Effector memory CD4-positive, alpha-beta T cell (primary cell): ENCODE results near the gene KCNA1.
"Not testable (repeated sequence)": the region's sequence is repeated elsewhere in the genome, so short reads cannot be mapped to it uniquely, and the experiment has no call there.

Source experiments
- DNase-seq, 3 donors: peaks; one replicate each; pipeline ENCODE4 v3.0.0-alpha.2; 2020
- H3K27ac ChIP-seq: 2 replicates; pipeline ENCODE4 v1.7.0; 2013; ENCODE audit warnings: mild to moderate bottlenecking, low read length, moderate library complexity; ENCODE audit not compliant: insufficient read depth, poor library complexity, severe bottlenecking
- H3K27me3 ChIP-seq: replicated peaks from 2 replicates; pipeline ENCODE4 v1.7.0; 2013; ENCODE audit warnings: mild to moderate bottlenecking, low read length; ENCODE audit not compliant: insufficient read depth, control insufficient read depth, poor library complexity, severe bottlenecking
- H3K36me3 ChIP-seq: 2 replicates; pipeline ENCODE4 v1.7.0; 2013; ENCODE audit warnings: mild to moderate bottlenecking, low read length, moderate library complexity; ENCODE audit not compliant: control insufficient read depth, insufficient read depth
- H3K4me1 ChIP-seq: 2 replicates; pipeline ENCODE4 v1.7.0; 2013; ENCODE audit warnings: low read length, mild to moderate bottlenecking; ENCODE audit not compliant: control insufficient read depth, insufficient read depth, poor library complexity, severe bottlenecking
- H3K4me3 ChIP-seq: 2 replicates; pipeline ENCODE4 v1.7.0; 2013; ENCODE audit warnings: low read length, low read depth, mild to moderate bottlenecking; ENCODE audit not compliant: insufficient read depth, poor library complexity, severe bottlenecking
- H3K9me3 ChIP-seq: 2 replicates; pipeline ENCODE4 v1.7.0; 2013; ENCODE audit warnings: mild to moderate bottlenecking, low read length, moderate library complexity; ENCODE audit not compliant: control insufficient read depth

The KCNA1 gene

DNA sequence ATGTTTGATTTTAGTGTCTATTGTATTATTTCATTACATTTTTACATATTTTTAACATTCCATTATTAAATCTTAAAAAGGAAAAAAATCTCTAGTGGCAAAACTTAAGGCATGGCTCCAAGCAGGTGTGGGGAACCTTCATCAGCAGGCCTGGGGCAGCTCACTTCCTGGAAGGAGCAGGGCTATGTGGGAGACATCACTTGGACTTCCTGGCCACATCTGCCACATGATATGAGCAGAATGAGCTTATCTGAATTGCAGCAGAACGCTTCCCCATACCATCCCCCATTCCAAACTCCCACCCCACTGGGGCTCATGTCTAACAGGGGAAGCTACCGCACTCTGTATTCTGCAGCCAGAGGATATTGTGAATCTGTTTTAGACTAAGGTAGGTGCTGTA lies 35.0 kb upstream of the KCNA1 start:
- H3K4me1 ChIP-seq = no peaks in the 10 kb centered on the region
- H3K27ac ChIP-seq = no peak overlapping the region
- no peaks in the 10 kb centered on the region for H3K27me3 ChIP-seq
- no peaks in the 10 kb centered on the region for H3K36me3 ChIP-seq
- H3K4me3 ChIP-seq = no peak overlapping the region
- DNase-seq = no peak
- H3K9me3 ChIP-seq = peaks cover 3% of the 10 kb centered on the region

DNA sequence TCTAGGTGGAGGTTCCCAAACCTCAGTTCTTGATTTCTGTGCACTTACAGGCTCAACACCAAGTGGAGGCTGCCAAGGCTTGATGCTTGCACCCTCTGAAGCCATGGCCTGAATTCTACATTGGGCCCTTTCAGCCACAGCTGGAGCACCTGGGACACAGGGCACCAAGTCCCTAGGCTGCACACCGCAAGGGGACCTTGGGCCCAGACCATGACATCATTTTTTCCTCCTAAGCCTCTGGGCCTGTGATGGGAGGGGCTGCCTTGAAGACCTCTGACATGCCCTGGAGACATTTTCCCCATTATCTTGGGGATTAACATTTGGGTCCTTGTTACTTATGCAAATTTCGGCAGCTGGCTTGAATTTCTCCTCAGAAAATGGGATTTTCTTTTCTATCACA lies 30.2 kb upstream of the KCNA1 start:
- not testable (repeated sequence) for H3K4me3 ChIP-seq, H3K27ac ChIP-seq, H3K27me3 ChIP-seq, H3K36me3 ChIP-seq, H3K4me1 ChIP-seq, DNase-seq, H3K9me3 ChIP-seq

DNA sequence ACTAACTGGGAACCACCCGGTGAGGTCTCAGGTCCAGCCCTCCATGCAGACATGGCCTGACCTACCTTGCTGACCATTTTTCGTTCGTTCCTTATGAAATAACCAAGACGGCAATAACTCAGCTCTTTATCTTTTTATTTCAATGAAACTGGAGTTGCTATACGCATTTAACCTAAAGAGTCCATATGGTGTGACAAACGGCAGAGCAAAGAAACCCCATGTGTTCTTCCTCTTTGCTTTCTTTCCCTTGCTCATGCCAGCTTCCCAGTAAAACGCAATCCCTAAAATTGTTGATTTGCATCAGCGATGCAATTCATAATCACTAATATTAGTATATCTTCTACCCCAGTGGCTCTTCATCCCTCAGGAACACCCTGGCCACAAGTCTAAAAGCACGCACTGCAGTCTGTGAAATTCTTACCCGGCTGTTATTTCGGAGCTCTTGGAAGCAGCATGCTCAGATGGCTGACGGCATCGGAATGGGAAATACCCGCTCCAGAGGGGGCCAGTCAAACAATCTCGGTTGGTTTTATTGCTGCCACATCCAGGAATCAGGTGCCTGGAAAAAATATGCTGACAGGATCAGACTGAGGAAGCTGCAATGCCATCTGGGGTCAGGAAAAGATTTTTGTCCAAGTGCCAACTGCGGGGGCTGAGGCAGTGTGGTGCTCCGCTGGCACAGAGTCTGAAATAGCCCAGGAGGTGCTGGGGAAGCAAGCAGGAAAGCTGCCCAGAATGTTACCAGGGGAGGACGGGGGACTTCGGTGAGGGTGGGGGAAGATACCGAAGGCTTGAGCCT lies 28.2 kb upstream of the KCNA1 start:
- no peaks in the 10 kb centered on the region for H3K4me1 ChIP-seq
- no peaks in the 10 kb centered on the region for H3K27me3 ChIP-seq
- H3K9me3 ChIP-seq = peaks cover 3% of the 10 kb centered on the region
- H3K27ac ChIP-seq = no peak overlapping the region
- H3K4me3 ChIP-seq = no peak overlapping the region
- DNase-seq = no peak
- no peaks in the 10 kb centered on the region for H3K36me3 ChIP-seq

DNA sequence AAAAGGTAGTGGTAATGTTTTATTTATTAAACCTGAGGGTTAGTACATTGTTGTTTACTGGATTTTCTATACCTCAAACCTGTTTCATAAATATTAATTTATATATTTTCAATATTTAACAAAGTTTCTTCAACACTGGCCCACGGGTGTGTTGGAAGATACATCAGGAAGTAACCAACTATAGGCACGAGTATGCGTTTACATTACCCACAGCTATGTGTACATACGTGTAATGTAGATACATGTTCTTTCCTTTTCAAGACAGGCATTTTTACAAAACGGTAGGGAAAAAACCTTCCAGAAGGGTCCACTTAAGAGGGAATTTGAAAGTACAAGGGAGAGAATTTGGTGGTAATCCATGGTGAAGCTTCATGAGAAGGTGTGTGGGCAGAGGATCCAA lies 17.8 kb upstream of the KCNA1 start:
- no peaks in the 10 kb centered on the region for H3K36me3 ChIP-seq
- no peaks in the 10 kb centered on the region for H3K9me3 ChIP-seq
- no peak overlapping the region for H3K27ac ChIP-seq
- no peak for DNase-seq
- H3K27me3 ChIP-seq = no peaks in the 10 kb centered on the region
- H3K4me3 ChIP-seq = no peak overlapping the region
- H3K4me1 ChIP-seq = no peaks in the 10 kb centered on the region

DNA sequence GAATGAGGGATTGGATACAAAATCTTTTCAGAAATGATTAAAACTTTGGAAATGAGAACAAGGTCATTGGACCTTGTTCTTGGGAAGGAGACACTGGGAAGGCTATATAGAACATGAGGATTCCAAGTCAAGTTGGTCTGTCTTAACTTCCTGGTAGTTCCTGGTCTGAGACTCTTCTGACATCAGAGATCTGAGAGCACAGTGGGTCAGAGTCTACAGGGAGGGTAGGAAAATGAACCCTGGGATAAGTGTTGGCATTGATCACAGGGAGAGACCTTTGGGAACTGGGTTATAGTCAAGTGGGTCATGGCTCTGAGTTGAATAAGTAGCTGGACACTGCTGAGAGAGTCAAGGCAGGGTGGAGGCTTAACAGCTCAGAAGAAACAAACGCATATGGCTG lies 17.3 kb upstream of the KCNA1 start:
- no peaks in the 10 kb centered on the region for H3K27me3 ChIP-seq
- no peak overlapping the region for H3K4me3 ChIP-seq
- H3K9me3 ChIP-seq = no peaks in the 10 kb centered on the region
- H3K27ac ChIP-seq = no peak overlapping the region
- no peaks in the 10 kb centered on the region for H3K4me1 ChIP-seq
- DNase-seq = no peak
- no peaks in the 10 kb centered on the region for H3K36me3 ChIP-seq

DNA sequence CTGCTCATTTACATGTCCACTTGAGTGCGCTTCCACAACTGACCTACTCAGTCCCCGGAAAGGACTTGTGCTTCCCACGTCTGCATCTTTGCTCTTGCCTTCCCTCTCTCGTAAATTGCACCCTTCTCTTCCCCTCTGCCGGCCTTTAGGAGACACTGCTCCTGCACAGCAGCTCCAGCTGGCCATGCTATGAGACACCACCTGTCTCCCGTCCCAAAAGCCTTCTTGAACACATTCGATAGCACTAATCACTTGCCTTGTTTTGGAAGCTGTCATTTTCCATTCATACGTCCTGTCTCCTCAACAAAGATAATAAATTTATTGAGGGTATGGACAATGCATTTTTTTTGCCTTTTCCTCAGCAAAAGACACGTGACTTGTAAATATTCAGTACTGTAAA lies 15.7 kb upstream of the KCNA1 start:
- Histone ChIP-seq H3K27ac (no peak overlapping the region), H3K36me3 (no peaks in the 10 kb centered on the region), H3K4me3 (no peak overlapping the region), H3K9me3 (no peaks in the 10 kb centered on the region), H3K27me3 (no peaks in the 10 kb centered on the region), H3K4me1 (no peaks in the 10 kb centered on the region)
- no peak for DNase-seq

DNA sequence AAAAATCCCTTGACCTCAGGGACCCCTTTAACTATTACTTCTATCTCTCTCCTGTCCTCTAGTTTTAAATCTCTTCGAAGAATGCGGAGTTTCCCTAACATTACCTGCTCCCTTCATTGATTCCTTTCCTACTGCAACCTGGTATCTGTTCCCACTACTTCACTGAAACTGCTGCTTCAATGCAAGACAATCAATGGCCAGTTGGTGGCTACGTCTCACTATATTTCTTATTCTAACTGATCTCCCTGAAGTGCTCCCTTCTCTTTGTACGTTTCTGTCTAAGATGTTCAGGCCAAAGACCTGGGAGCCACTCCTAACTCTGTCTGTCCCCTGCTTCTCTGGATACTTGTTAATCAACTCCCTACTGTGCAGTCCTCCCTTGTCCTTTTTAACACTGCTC lies 10.3 kb upstream of the KCNA1 start:
- Histone ChIP-seq H3K9me3 (no peaks in the 10 kb centered on the region), H3K27me3 (no peaks in the 10 kb centered on the region), H3K27ac (no peak overlapping the region), H3K36me3 (no peaks in the 10 kb centered on the region), H3K4me3 (no peak overlapping the region), H3K4me1 (no peaks in the 10 kb centered on the region)
- DNase-seq = no peak

DNA sequence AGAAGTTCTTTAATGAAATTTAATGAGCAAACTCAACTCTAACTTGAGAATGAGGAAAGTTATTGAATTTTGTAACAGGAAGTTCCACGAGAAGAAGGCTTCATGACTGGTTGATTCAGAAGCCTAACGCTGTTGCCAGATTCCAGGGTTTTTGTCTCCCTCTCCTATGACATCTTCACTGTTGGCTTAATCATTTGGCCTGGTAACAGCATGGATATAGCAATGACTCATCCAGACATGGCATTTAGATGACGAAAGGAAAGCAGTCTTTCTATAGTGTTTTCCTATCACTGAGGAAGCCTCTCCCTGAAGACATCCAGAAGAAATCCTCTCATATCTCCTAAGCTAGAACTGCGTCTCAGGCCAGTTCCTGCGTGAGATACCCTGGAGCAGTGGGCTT lies 9.4 kb upstream of the KCNA1 start:
- no peak overlapping the region for H3K4me3 ChIP-seq
- H3K36me3 ChIP-seq = no peaks in the 10 kb centered on the region

DNA sequence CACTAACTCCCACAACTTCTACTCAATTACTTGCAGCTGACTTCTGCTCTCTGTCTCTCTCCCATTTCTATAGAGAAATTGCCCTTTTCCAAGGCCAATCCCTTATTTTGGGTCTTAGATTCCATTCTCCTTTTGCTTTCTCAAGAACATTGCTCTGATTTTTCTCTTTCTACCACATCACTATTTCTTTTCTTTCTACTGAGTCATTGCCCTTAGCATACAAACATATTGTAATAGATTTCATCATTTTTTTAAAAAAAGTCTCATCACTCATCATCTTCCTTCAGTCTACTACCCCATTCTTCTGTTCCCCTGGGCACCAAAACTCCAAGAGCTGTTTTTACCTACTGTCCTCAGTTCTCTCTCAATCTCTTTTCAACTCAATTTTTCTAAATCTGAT lies 4.4 kb upstream of the KCNA1 start:
- no peaks in the 10 kb centered on the region for H3K9me3 ChIP-seq
- no peaks in the 10 kb centered on the region for H3K36me3 ChIP-seq
- H3K4me3 ChIP-seq = no peak overlapping the region
- peaks cover 17% of the 10 kb centered on the region for H3K27me3 ChIP-seq
- DNase-seq = no peak
- H3K4me1 ChIP-seq = peaks cover 15% of the 10 kb centered on the region
- no peak overlapping the region for H3K27ac ChIP-seq

More for the DNA sequence above, 9.4 kb upstream of the KCNA1 start:
- no peak overlapping the region for H3K27ac ChIP-seq
- no peaks in the 10 kb centered on the region for H3K9me3 ChIP-seq
- DNase-seq = no peak
- no peaks in the 10 kb centered on the region for H3K27me3 ChIP-seq
- H3K4me1 ChIP-seq = no peaks in the 10 kb centered on the region

DNA sequence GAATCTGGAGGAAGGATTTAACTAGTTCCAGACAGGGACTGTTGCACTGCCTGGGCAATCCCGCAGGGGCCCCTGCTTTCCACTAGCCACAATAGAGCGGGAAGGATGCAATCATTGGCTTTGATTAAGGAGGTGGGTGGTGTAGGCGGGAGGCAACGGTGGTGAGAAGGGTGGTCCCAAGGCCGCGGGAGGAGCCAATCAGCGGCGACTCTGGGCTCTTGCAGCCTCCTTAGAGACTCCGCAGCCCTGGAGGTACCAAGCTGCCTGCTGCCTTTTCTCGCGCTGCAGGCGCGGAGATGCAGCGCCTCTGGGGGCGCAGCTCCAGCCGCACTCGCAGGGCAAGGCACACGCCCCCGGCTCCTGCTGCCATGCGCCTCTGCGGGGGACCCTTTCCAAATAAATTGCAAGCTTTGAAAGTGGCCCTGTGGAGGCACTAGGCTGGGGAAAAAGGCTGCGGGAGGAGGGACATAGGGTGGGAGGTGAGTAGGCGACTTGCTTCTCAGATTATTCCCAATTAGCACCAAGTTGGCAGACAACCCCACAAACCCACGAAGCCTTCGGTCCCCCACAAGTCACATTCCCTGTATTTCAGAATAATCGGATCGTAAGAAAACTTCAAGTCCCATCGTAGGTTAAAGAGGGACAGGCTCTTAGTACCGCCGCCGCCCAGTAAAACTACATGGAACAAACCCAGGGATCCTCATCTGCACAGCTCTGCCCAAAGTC lies 858 bp upstream of the KCNA1 start:
- no peak overlapping the region for H3K4me3 ChIP-seq
- H3K36me3 ChIP-seq = no peaks in the 10 kb centered on the region
- H3K27me3 ChIP-seq = peaks cover 31% of the 10 kb centered on the region
- H3K9me3 ChIP-seq = no peaks in the 10 kb centered on the region
- H3K4me1 ChIP-seq = peaks cover 20% of the 10 kb centered on the region
- DNase-seq = no peak
- no peak overlapping the region for H3K27ac ChIP-seq
